GM13976 (cell line): ENCODE data around the gene FOXP1.

ENCODE experiments used
- DNase-seq: peaks from one replicate; pipeline ENCODE4 v3.0.0; 2012; ENCODE audit warnings: low spot score
- CTCF ChIP-seq: IDR thresholded peaks from 2 replicates; pipeline ENCODE4 v1.5.1; 2012; ENCODE audit warnings: borderline replicate concordance, mild to moderate bottlenecking; ENCODE audit not compliant: insufficient read depth; ENCODE audit errors: extremely low read depth, missing control alignments, control extremely low read depth
- in situ Hi-C: fragments of 300-500 bp; cut with MboI; formaldehyde crosslinking; loops from one replicate; pipeline ENCODE4 v1.12.0; 2022; ENCODE audit warnings: low sequenced_read_pairs, mixed read lengths, inconsistent platforms; ENCODE audit not compliant: unreplicated experiment

The FOXP1 gene

GRCh38 chr3:71070497-71071463, 512.7 kb downstream of the FOXP1 start:
- DNase-seq = no peak
- no peak for TF ChIP-seq CTCF
- in situ Hi-C loops = no loop called here

- peak; percentile 30 for DNase-seq
- in situ Hi-C loops = no loop called here
- TF ChIP-seq CTCF = no peak
These were observed 513.7 kb downstream of the FOXP1 start for GRCh38 chr3:71069797-71070196.

GRCh38 chr3:71067977-71068654, 515.4 kb downstream of the FOXP1 start:
- in situ Hi-C loops = no loop called here

GRCh38 chr3:71066849-71067261, 516.7 kb downstream of the FOXP1 start:
- in situ Hi-C loops = no loop called here
- no peak for DNase-seq
- TF ChIP-seq CTCF = no peak

More at GRCh38 chr3:71067977-71068654, 515.4 kb downstream of the FOXP1 start:
- no peak for DNase-seq
- TF ChIP-seq CTCF = no peak

- in situ Hi-C loops = no loop called here
- no peak for DNase-seq
- TF ChIP-seq CTCF = no peak
These were observed 517.2 kb downstream of the FOXP1 start for GRCh38 chr3:71066356-71066755.

- in situ Hi-C loops = no loop called here
- no peak for TF ChIP-seq CTCF
- no peak for DNase-seq
These were observed 517.8 kb downstream of the FOXP1 start for GRCh38 chr3:71065764-71066013.
